Epidermal melanocyte (primary cell): ENCODE data around the gene UNC5C.

Experiments
- DNase-seq: peaks from one replicate; pipeline ENCODE4 v3.0.0; 2011; ENCODE audit warnings: low spot score; ENCODE audit not compliant: insufficient read length

The UNC5C gene

DNA sequence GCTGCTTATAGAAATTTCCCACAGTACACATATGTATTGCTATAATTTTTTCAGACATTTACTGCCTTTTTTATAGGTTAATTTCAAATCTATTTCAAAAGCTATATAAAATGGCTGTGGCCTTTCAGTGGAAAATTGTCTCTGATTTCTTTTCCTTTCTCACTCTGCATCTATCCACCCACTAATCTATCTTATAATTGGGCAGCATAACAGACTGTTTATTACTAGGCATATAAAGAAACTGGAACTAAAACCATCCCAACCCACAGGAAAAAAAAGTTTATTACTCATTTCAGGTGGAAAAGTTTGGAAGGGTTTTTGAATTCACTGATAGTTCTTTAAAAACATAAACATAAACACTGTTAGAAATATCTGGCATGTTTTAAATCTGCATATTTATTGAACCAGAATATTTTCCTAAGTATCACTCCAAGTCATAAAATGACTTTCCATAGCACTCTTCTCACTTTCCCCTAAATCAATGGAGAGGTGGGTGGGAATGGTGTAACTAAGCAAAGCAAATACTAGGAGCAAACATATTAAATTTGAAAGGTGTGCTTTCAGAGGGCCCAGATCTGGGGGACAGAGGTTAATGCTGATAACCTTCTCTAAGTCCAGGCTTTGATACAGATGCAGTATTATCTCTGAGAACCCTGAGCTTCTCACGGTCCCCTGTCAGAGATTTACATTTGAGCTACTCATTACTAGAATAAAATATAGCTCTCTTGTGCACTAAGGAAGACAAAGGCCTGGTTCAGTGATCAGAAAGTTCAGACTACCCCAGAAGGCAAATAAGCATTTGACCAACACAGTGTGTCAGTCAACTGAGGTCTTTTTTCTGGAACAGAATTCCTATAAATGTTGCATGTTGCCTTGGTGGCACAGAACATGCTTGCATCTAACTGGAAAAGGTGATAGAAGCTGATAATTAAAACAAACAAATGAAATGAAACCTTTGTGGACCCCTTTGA lies 328.3 kb downstream of the UNC5C start:
- no peak for DNase-seq

DNA sequence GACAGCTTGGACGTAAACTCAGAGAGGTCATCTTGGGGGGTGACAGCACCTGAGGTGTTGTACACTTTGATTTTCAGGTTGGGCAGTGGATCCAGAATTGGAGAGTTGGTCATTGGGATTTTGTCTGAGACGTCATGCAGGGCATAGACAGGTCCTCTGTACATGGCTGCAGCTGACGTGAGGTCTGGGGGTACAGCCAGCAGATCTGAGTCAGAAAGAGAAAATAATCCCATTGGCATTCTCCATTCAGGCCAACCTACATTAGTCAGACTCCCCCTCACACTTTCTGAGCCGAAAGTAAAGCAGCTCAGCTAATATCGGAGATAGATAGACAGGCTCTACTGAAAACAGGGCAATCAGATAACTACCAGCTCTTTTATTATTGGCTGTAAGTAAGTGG lies 329.7 kb downstream of the UNC5C start:
- DNase-seq = no peak

DNA sequence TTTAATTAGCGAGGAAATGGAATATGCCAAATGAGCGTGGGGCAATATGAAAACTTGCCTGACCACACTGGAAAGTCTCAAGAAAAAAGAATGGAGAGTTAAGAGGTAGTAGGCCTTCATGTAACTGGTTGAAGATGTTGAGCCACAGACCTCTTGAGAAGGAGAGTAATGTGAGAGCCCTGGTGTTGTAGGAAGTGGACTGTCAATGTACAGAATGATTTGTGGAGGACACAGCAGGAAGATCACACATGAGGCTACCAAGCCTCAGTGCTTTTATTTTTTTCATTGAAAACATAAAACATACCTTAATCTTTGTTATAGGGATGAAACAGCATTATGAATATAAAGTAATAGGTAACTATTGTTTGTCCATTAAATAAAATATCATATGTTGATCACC lies 331.6 kb downstream of the UNC5C start:
- DNase-seq = no peak

DNA sequence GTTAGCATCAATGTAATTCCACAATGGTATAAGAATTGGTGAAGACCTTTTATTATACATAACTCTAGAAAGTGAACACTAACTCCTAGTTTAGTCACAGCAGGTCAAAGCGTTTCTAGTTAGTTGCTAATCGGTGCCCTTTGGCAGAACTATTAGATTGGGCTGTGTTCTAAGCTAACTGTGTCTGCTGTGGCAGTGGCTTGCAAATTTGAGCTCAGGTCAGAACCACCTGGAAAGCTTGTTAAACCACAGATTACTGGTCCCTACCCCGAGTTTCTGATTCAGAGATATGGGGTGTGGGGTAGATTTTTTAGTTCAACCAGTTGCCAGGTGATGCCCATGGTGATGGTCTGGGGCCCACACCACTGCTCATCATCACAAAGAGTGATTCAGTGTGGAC lies 332.1 kb downstream of the UNC5C start:
- DNase-seq = no peak

DNA sequence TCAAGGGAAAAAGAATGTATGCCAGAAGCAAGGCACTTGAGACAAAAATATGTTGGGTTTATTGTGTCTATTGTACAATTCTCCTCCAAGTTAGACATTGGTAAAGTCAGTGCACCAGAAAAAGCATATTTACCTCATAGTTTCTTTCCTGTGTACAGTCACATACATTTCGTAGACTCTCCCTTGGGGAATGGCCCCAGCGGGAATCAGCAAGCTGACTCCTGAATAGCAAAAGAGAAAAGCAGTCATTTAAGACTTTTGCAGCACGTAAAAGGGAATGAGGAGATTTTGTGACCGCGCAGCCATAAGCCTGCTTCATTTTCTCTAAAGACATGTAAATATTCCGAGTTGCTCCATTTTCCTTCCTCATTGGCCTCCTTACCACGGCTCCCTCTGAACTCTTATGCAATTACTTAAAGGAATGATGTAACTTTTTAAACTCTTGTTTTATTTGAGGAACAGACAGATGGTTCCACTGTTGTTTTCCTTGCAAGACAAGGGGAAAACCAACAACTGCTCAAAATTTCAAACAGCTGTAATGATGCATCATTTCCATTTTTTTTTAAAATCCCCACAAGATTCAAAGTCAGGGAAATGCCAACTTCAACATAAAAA lies 332.7 kb downstream of the UNC5C start:
- no peak for DNase-seq

DNA sequence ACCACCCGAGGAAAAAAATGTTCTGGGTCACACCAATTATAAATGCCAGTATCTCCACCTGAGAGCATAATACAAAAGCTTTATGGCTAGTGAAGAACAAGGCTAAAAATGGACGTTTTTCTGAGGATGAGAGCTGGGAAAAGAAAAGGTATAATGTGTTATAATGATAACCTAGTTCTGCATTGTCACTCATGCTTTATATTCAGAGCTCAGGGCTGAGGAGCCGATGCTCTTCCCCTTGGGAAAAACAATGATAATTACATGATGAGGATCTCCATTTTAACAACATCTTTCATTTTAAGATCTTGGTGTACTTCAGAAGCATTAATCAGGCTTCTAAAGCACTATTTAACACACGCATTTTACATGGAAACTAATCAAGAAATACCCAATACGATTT lies 333.7 kb downstream of the UNC5C start:
- DNase-seq = no peak

DNA sequence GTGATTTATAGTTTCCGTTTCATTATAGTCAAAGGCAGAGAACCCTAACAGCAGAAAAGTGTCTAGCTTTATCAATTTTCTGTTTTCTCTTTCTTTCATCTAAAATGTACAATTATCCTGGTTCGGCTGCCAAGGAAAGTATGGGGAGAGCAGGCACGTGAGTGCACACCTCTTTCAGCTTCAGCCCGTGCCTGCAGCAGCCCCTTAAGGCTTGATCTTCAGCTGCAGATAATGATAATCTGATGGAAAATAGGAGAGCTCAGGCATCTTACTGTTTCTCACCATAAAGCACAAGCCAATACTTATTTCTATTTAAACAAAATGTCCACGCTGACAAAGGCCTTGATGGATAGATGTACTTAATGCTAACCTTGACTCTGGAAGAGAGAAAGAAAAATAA lies 334.4 kb downstream of the UNC5C start:
- DNase-seq = no peak

DNA sequence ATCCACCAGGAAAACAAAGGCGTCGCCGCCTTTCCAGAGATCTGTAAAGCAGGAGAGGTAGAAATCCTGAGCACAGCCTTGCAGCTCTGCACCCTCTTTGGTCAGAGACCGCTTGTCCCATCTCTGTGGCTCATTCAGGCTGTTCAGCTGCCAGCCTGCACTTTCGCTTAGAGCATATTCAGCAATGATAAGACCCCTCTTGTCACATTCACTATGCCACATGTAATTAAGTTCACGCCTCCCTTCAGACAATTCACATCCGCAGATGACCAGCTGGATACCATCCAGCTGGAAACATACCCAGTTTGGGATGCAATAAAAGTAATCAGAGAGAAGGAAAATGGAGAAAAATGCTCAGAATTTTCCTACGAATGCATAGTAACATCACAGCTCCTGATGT lies 335.4 kb downstream of the UNC5C start:
- no peak for DNase-seq

DNA sequence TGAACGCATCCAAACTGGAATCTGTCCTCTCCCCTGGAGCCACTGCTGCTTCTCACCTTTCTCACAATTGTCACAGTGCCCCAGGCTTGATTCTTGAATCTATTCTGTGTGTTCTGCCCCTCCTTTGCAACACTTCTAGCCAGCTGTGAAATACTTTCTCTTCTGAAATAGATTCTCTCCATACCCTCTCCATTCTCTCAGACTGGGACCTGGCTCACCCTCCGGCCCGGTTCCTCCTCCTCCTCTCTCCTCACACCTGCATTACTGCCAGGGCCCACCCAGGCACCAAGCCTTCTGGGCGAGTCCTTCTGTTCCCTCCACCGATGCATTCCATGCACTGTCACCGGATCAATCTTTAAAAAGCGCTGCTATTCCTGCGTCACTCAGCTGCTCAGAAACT lies 336.1 kb downstream of the UNC5C start:
- DNase-seq = no peak

DNA sequence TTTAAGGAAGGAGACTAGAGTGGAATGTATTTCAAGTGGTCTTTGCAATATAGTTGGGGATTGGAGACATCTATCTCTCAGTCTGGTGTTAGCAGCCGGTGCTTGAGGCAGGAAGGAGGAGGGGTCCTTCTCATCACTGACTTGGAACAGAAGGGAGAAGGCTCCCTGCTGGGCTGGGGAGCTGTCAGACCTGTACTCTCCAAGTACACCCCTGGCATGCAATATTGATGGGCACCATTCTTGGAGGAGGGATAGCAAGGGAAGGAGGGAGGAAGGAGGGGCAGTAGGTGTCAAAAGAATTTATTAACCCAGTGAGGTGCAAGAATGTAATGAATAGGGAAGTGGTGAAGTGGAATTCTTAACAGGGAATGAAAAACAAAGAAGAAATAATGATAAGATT lies 338.8 kb downstream of the UNC5C start:
- DNase-seq = no peak

DNA sequence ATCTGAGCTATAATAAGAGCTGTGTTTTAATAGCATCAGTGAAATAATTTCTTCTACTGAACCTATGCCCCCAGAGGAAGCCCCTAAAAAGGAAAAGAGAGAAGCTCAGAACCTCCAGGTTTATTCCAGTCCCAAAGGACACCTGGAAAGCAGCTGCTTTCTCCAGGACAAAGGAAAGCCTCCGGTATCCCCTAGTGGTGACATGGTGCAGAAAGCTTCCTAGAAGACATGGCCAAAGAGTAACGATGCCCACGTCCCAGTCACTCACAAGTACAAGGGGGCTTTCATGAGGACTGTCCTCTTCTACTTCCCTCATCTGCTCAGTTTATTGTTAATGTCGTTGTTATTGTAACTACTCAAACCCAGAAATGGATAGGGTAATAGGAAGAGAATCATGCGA lies 343.9 kb downstream of the UNC5C start:
- no peak for DNase-seq

DNA sequence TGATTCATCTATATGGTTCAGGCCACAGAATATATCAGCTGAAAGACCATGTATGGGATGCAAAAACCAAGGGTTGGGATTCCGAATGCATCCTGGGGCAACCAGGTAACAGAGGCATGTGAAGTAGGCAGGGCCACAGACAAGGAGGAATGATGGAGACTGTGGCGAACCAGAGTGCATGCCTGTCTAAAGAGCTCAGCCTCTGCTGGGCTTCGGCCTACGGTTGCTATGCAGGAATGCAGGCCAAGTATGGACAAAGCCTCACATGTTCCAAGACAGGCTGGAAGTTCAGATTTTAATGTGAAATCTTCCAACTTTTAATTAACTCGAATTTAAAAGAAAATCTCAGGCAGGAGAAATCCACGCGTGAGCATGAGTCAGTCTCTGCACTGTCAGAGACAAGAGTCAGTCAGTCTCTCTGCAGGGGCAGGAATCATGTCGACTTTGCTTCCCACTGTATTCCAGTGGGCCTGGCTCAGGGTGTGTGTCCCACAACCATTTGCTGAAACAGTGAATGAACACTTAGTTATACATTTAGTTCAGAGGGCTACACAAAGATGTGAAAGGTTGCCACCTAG lies 344.4 kb downstream of the UNC5C start:
- DNase-seq = no peak

DNA sequence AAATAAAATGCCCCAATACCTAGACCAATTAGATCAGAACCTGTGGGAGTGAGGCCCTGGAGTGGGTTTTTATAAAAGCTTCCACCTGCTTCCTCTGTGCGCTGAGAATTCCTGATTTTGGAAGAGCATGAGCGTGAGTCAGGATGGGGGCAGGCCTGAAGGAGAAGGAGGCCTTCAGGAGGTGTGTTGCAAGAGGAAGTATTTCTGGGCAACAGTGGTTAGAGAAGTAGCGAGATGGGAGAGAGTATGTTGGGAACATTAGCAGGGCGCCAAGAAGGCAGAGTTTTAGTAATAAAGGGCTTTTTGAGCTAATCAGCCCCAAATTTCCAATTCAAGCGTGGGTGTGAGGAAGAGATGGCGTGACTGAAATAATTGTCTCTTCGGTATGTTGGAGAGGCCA lies 349.8 kb downstream of the UNC5C start:
- DNase-seq = no peak

DNA sequence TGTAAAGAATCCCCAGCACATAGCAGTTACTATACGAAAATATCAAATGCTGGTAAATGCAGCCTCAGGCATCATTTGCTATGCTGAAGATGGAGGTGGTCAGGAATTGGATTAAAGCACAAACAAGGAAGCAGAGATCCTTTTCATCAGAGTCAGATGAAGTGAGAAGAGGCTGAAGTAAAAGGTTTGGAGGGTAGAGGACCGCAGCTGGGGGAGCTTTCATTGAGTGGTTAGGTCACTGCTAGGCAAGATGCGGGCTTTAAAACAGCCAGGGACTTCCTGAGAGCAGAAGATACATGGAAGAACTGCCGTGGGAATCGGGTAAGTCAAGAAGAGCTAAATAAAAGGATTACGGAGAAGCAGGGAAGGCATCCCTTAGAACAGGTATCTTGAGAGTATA lies 351.4 kb downstream of the UNC5C start:
- DNase-seq = no peak

DNA sequence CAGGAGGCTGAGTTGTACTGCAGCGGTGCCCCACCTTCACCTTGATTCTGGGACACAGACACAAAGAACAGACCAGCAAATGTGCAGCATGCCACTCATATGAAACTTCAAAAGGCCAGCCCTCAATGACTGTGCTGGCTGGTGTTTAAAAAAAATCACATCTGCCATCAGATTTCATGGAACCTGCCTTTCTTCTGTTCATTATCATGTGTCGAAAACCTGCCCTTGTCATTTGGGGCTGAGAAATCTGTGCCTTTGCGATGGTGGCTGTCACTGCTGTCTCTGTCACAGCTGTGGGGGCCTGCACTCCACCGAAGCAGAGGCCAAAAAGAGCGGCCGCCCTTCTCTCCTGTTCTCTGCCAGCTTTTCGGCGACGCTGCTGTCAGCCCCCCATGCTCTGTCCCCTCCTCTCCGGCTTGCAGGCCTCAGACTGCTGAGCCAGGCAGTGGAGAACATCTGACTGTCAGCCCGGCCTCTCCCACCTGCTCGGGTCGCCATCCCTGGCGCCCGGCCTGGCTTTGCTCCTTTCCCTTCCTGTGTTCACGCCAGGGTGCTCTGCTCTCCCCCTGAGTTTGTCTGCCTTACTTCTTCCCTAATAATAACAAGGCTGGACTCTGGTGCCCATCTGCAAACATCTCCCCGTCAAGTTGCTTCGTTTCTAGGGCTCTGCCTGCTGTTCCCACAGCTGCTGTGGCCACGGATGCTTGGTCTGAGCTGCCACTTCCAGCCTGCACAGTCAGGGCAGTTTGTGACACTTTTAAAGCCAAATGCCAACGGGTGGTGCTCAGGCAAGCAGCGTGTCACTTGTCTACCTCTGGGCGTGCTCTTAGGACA lies 355.2 kb downstream of the UNC5C start:
- no peak for DNase-seq

DNA sequence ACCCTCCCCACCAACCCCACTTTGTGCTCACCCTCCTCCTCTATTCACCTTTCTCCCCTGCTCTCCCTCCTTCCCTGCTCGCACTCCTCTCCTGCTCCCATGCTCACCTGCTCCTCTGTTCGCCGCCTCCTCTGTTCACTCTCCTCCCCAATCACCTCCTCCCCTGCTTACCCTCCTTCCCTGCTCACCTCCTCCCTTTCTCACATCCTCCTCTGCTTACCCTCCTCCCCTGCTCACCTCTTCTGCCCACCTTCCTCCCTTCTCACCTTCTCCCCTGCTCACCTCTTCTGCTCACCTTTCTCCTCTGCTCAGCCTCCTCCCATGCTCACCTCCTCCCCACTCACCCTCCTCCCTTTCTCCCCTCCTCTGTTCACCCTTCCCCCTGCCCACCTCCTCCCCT lies 357.2 kb downstream of the UNC5C start:
- DNase-seq = no peak

DNA sequence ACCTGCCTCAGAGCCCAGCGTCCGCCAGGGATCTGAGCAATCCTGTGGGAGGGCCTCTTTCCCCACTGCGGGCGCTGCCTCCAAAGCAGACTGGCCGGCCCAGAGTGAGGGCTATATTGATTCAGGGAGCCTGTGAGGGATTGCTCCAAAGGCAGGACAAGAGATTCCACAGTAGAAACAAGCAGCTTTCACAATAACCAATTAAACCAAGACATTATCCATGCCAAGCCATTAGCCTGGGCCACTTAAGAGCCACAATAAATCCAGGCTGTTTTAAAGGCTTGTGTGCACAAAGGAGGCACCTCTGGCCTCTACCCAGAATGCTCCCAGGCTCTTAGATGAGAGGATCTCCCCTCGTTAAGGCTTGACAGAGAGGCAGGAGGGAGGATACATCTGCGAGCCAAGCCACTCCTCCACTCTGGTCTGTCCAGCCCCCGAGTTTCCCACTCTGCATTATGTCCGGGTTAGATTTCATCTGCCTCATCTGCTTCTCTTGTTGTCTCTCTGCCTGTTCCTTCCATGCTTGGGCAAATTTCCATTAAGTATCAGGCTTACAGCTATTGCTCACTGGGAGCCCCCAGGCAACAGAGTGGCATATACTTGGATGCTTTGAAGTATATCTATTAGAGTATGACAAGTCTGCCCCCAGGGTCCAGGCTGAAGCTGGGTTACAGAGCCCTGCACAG lies 357.9 kb downstream of the UNC5C start:
- no peak for DNase-seq

DNA sequence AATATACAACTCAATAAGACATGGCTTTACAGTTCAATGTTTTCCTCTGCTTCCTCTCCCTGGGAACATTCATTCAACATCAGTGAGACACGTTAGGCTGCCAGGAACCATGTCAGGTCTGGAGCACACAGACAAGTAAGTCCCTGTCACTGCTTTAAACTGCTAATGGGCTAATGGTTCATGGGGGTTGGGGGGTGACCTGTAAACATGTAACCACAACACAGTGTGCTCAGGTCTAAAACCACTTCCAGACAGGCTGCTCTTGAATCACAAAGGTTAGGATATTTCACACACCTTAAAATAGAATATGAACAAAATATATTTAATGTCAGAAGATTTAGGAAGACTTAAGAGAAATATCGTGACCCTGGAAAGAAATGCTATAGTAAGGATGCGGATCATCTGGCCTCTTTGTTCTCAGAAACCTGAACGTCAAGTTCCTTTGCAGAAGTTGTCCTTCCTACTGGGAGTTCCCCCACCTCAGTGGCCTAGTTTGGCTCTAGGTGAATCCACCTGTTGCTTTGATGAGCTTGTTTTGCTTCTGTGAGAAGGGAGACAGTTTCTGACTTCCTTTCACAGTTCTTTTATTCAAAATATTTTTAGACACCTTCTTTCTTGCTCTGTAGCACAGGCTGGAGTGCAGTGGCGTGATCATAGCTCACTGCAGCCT lies 359.9 kb downstream of the UNC5C start:
- no peak for DNase-seq

DNA sequence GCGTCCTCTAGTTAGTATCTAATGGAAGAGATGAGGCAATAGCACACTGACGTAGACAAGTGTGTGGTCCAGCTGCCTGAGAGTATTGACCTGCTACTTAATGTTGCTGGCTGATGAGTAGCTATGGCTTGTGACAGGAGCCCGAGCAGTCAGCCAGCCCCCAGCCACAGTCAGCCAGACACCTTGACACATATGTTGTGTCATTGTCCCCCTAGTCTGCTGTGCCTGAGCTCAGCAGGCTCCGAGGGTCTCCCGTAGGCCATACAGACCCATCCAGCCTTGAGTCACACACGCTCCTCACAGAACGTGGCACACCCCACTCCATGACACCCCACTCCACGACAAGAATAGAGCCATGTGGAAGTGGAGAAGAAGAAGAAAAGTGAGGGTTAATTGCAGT lies 362.1 kb downstream of the UNC5C start:
- DNase-seq = no peak

DNA sequence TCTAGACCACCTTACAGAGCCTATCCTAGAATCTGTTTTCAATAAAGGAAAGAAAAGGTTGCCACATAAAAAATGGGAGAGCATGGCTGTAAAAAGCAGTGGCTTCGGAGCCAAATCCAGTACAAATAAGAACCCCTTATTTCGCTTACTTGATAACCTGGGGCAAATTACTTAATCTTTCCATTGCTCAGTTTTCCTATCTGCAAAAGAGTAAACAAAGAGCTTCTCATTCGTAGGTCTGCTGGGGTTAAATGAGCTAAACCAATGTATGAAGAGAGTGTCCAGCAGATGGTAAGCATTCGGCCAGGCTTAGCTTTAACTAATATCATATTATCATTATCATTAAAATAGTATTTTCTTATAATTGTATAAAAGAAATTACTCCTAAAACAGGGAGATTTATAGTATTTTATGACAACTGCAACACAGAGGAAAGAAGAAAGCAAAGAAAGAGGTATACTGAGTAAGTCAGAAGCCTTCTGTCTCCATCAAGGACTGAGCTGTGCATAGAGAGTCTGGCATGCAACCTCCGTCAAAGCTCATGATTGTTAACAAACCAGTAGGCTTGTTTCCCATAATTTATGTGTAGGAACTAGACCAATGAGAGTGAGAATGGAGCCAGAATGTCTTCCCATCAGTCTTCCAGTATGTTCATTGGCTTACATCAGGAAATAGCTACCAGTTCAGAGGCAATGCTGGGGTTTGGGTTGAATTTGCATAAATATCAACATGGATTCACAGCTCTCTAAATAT lies 364.9 kb downstream of the UNC5C start:
- no peak for DNase-seq
